HG03558 (cell line): ENCODE measurements around the gene CORO1A.
"Not testable (repeated sequence)": the region's sequence is repeated elsewhere in the genome, so short reads cannot be mapped to it uniquely, and the experiment has no call there.

ENCODE experiments used
- ATAC-seq: cut with Tn5 transposase; IDR thresholded peaks from one replicate; pipeline ENCODE4 v1.9.1; 2021; ENCODE audit warnings: moderate number of reproducible peaks; ENCODE audit not compliant: unreplicated experiment; ENCODE audit errors: extremely low read depth

The CORO1A gene

GRCh38 chr16:30183233-30184095 is at the start of gene CORO1A:
Gene CORO1A, plus strand, starts transcription at chr16:30183602. Its CDS starts 1,608 bp downstream, at chr16:30185210.
- ATAC-seq: no peak

- ATAC-seq: no peak
Measured at GRCh38 chr16:30136971-30137605, 46.3 kb upstream of the CORO1A start.

- ATAC-seq: no peak
Measured at GRCh38 chr16:30137897-30138296, 45.5 kb upstream of the CORO1A start.

GRCh38 chr16:30139583-30140481 is 43.6 kb upstream of the CORO1A start:
- no peak for ATAC-seq

GRCh38 chr16:30141750-30142149 is 41.7 kb upstream of the CORO1A start:
- ATAC-seq: no peak

- ATAC-seq: no peak
Measured at GRCh38 chr16:30142672-30143346, 40.6 kb upstream of the CORO1A start.

DNA sequence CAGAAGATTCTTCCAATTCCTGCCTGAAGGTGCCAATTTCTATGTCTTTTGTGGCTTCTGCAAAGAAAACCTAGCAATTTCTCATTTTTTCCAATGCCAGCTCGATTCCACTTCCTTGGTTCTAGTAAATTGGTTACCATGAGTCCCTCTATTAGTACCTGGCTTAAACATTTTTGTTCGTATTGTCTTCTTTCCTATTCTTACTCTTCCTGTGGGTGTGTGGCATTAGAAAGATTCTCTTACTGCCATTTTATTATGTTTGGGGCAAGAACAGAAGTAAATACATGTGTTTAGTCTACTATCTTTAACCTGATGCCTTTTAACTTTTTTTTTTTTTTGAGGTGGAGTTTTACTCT is 40.1 kb upstream of the CORO1A start:
- ATAC-seq: no peak

DNA sequence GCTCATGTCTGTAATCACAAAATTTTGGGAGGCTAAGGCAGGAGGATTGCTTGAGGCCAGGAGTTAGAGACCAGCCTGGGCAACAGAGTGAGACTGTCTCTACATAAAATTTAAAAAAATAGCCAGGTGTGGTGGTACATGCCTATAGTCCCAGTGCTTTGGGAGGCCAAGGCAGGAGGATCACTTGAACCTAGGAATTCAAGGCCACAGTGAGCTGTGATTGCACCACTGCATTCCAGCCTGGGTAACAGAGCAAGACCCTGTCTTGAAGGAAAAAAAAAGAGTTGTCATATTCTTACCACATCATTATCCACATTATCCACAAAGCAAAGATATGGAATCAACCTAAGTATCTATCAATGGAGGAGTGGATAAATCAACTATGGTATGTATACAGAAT is 39.4 kb upstream of the CORO1A start:
- ATAC-seq: no peak

DNA sequence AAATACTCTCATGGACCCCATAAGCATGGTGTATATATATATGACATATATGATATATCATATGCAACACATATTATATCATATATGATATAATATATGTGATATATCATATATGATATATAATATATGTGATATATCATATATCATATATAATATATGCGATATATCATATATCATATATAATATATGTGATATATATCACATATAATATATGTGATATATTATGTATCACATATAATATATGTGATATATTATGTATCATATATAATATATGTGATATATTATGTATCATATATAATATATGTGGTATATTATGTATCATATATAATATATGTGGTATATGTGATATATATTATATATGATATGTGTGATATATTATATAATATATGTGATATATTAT is 38.5 kb upstream of the CORO1A start:
- no peak for ATAC-seq

DNA sequence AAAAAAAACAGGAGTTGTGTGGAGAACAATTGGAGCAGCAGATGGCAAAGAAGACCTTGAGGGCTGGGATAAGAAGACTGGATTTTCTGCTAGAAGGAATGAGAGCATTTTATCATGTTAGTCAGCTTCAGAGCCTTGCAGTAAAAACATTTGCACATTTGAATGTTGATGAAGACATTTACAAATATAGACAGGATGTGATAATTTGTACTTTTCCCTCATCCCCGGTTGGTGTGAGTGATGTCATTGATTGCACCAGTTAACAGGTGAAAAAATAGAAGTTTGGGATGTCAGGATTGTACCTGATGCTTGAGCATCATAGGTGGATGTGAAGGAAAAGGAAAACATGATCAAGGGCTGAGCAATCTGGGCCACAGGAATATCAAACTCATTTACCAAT is 37.7 kb upstream of the CORO1A start:
- no peak for ATAC-seq

DNA sequence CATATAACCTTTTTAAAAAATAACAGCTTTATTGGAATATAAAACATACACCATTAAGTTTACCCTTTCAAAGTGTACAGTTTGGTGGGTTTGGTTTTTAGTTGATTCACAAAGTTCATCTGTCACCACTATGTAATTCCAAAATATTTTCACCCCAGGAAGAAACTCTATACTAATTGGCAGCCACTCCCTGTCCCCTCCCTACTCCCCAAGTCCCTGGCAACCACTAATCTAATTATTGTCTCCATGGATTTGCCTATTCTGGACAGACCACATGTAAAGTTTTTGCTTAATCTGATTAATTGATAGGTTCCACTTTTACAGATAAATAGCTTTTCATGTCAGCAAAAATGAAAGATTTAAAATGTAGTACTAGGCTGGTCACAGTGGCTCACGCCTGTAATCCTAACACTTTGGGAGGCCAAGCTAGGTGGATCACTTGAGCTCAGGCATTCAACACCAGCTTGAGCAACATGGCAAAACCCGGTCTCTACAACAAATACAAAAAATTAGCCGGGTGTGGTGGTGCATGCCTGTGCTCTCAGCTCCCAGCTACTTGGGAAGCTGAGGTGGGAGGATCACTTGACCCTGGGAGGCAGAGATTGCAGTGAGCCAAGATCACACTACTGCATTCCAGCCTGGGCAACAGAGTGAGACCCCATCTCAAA is 35.4 kb upstream of the CORO1A start:
- no peak for ATAC-seq

DNA sequence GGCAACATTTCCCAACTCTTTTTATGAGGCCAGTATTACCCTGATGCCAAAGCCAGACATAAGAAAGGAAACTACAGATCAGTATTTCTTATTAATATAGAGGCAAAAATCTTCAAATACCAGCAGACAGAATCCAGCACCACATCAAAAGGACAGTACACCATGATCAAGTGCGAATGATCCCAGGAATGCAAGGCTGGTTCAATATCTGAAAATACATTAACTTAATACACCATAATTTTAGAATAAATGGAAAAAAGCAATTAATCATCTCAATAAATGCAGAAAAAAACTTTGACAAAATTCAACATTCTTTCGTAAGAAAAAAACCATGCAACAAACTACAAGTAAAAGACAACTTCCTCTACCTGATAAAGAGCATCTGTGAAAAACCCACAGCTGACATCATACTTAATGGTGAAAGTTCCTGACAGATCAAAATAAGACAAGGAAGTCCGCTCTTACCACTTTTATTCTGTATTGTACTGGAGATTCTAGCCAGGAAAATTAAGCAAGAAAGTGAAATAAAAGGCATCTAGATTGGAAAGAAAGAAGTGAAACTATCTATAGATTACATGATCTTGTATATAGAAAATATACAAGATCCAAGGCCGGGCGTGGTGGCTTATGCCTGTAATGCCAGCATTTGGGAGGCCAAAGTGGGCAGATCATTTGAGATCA is 34.0 kb upstream of the CORO1A start:
- no peak for ATAC-seq

- no peak for ATAC-seq
Measured at GRCh38 chr16:30151091-30151490, 32.3 kb upstream of the CORO1A start.

GRCh38 chr16:30152517-30152916 is 30.9 kb upstream of the CORO1A start:
- ATAC-seq: no peak

- no peak for ATAC-seq
Measured at GRCh38 chr16:30155188-30155587, 28.2 kb upstream of the CORO1A start.

GRCh38 chr16:30157214-30157613 is 26.2 kb upstream of the CORO1A start:
- ATAC-seq: no peak

- ATAC-seq: no peak
Measured at GRCh38 chr16:30163538-30163937, 19.9 kb upstream of the CORO1A start.

DNA sequence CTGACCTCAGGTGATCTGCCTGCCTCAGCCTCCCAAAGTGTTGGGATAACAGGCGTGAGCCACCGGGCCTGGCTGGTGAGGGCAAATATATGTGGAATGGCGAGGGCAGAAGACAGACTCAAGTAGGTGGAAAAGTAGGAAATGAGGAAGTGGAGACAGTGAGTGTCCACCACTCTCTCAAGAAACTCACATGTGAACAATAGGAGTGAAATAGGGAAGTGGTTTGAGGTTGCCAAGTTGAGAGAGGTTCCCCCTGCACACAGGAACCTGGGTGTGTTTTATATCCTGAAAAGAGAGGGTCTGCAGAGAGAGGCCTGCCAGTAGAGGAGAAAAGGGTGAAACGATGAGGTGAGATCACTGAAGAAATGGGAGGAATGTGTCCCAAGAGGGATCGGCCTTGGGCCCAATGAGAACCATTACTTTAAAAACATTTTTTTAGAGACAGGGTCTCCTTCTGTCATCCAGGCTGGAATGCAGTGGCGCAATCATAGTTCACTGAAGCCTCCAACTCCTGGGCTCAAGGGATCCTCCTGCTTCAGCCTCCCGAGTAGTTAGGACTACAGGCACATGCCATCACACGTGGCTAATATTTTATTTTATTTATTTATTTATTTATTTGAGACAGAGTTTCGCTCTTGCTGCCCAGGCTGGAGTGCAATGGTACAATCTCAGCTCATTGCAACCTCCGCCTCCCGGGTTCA is 17.1 kb upstream of the CORO1A start:
- ATAC-seq: no peak

DNA sequence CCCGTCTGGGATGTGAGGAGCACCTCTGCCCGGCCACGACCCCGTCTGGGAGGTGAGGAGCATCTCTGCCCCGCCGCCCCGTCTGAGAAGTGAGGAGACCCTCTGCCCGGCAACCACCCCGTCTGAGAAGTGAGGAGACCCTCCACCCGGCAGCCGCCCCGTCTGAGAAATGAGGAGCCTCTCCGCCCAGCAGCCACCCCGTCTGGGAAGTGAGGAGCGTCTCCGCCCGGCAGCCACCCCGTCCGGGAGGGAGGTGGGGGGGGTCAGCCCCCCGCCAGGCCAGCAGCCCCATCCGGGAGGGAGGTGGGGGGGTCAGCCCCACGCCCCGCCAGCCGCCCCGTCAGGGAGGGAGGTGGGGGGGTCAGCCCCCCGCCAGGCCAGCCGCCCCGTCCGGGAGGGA is 14.7 kb upstream of the CORO1A start:
- not testable (repeated sequence) for ATAC-seq
